Measurements from ENCODE around the gene NKD1. TPM values are rescaled to one million over a fixed set of nuclear protein-coding genes. Genes with fewer than 3 reads are reported as not detected.

NKD1 gene
- polyA plus RNA-seq, 2 donors, result 1.1 to 2.0 TPM

GRCh38 chr16:50519001-50519400, 29.2 kb upstream of the NKD1 start:
- H3K36me3 ChIP-seq (ENCODE audit: control insufficient read depth in 2 of 2, insufficient read depth in 2 of 2, low read length in 1 of 2), result no peaks in the 10 kb centered on the region
- 60 to 79% methylated on average over 5 of the region's 5 CpGs for WGBS, 2 donors

GRCh38 chr16:50519602-50520001, 28.6 kb upstream of the NKD1 start:
- Histone ChIP-seq H3K9me3 (ENCODE audit: control insufficient read depth in 2 of 2, insufficient read depth in 1 of 2, low read depth in 1 of 2, low read length in 1 of 2) (peaks cover 2 to 9% of the 10 kb centered on the region in 2 donors), H3K4me3 (ENCODE audit: low read depth in 1 of 2, low read length in 2 of 2) (no peak overlapping the region), H3K36me3 (ENCODE audit: control insufficient read depth in 2 of 2, insufficient read depth in 2 of 2, low read length in 1 of 2) (no peaks in the 10 kb centered on the region), H3K27ac (ENCODE audit: low read depth in 2 of 2, low read length in 1 of 2) (no peak overlapping the region), H3K4me1 (ENCODE audit: control insufficient read depth in 2 of 2, insufficient read depth in 2 of 2, low read length in 1 of 2) (no peaks in the 10 kb centered on the region), H3K27me3 (ENCODE audit: control insufficient read depth in 1 of 2, insufficient read depth in 2 of 2, low read length in 2 of 2) (peaks cover 0 to 2% of the 10 kb centered on the region in 2 donors)
- 68 to 80% methylated on average over 3 of the region's 3 CpGs for WGBS, 2 donors

More at GRCh38 chr16:50519001-50519400, 29.2 kb upstream of the NKD1 start:
- H3K4me3 ChIP-seq (ENCODE audit: low read depth in 1 of 2, low read length in 2 of 2), result no peak overlapping the region
- H3K27me3 ChIP-seq (ENCODE audit: control insufficient read depth in 1 of 2, insufficient read depth in 2 of 2, low read length in 2 of 2), result peaks cover 0 to 2% of the 10 kb centered on the region in 2 donors
- H3K9me3 ChIP-seq (ENCODE audit: control insufficient read depth in 2 of 2, insufficient read depth in 1 of 2, low read depth in 1 of 2, low read length in 1 of 2), result peaks cover 2 to 9% of the 10 kb centered on the region in 2 donors
- H3K4me1 ChIP-seq (ENCODE audit: control insufficient read depth in 2 of 2, insufficient read depth in 2 of 2, low read length in 1 of 2), result no peaks in the 10 kb centered on the region
- H3K27ac ChIP-seq (ENCODE audit: low read depth in 2 of 2, low read length in 1 of 2), result no peak overlapping the region

GRCh38 chr16:50520451-50521245, 27.5 kb upstream of the NKD1 start:
- no peaks in the 10 kb centered on the region for H3K4me1 ChIP-seq (ENCODE audit: control insufficient read depth in 2 of 2, insufficient read depth in 2 of 2, low read length in 1 of 2)
- H3K27me3 ChIP-seq (ENCODE audit: control insufficient read depth in 1 of 2, insufficient read depth in 2 of 2, low read length in 2 of 2), result peaks cover 0 to 2% of the 10 kb centered on the region in 2 donors
- H3K9me3 ChIP-seq (ENCODE audit: control insufficient read depth in 2 of 2, insufficient read depth in 1 of 2, low read depth in 1 of 2, low read length in 1 of 2), result peaks cover 2 to 7% of the 10 kb centered on the region in 2 donors
- no peaks in the 10 kb centered on the region for H3K36me3 ChIP-seq (ENCODE audit: control insufficient read depth in 2 of 2, insufficient read depth in 2 of 2, low read length in 1 of 2)
- no peak overlapping the region for H3K4me3 ChIP-seq (ENCODE audit: low read depth in 1 of 2, low read length in 2 of 2)
- WGBS, 2 donors, result 25 to 35% methylated on average over 6 of the region's 6 CpGs
- no peak overlapping the region for H3K27ac ChIP-seq (ENCODE audit: low read depth in 2 of 2, low read length in 1 of 2)

GRCh38 chr16:50521246-50521900, 26.8 kb upstream of the NKD1 start:
- H3K4me1 ChIP-seq (ENCODE audit: control insufficient read depth in 2 of 2, insufficient read depth in 2 of 2, low read length in 1 of 2), result no peaks in the 10 kb centered on the region
- no peak overlapping the region for H3K4me3 ChIP-seq (ENCODE audit: low read depth in 1 of 2, low read length in 2 of 2)
- peaks cover 2 to 7% of the 10 kb centered on the region in 2 donors for H3K9me3 ChIP-seq (ENCODE audit: control insufficient read depth in 2 of 2, insufficient read depth in 1 of 2, low read depth in 1 of 2, low read length in 1 of 2)
- 85 to 90% methylated on average over 9 of the region's 9 CpGs for WGBS, 2 donors
- no peak overlapping the region for H3K27ac ChIP-seq (ENCODE audit: low read depth in 2 of 2, low read length in 1 of 2)
- H3K36me3 ChIP-seq (ENCODE audit: control insufficient read depth in 2 of 2, insufficient read depth in 2 of 2, low read length in 1 of 2), result no peaks in the 10 kb centered on the region
- H3K27me3 ChIP-seq (ENCODE audit: control insufficient read depth in 1 of 2, insufficient read depth in 2 of 2, low read length in 2 of 2), result peaks cover 0 to 2% of the 10 kb centered on the region in 2 donors

- peaks cover 2 to 6% of the 10 kb centered on the region in 2 donors for H3K9me3 ChIP-seq (ENCODE audit: control insufficient read depth in 2 of 2, insufficient read depth in 1 of 2, low read depth in 1 of 2, low read length in 1 of 2)
- H3K4me3 ChIP-seq (ENCODE audit: low read depth in 1 of 2, low read length in 2 of 2), result no peak overlapping the region
- no peaks in the 10 kb centered on the region for H3K4me1 ChIP-seq (ENCODE audit: control insufficient read depth in 2 of 2, insufficient read depth in 2 of 2, low read length in 1 of 2)
- peaks cover 0 to 2% of the 10 kb centered on the region in 2 donors for H3K27me3 ChIP-seq (ENCODE audit: control insufficient read depth in 1 of 2, insufficient read depth in 2 of 2, low read length in 2 of 2)
- 87 to 88% methylated on average over 5 of the region's 5 CpGs for WGBS, 2 donors
- no peak overlapping the region for H3K27ac ChIP-seq (ENCODE audit: low read depth in 2 of 2, low read length in 1 of 2)
- H3K36me3 ChIP-seq (ENCODE audit: control insufficient read depth in 2 of 2, insufficient read depth in 2 of 2, low read length in 1 of 2), result no peaks in the 10 kb centered on the region
Observed at GRCh38 chr16:50522324-50522723, 25.9 kb upstream of the NKD1 start.

GRCh38 chr16:50523710-50524109, 24.5 kb upstream of the NKD1 start:
- Histone ChIP-seq H3K27ac (ENCODE audit: low read depth in 2 of 2, low read length in 1 of 2) (no peak overlapping the region), H3K4me3 (ENCODE audit: low read depth in 1 of 2, low read length in 2 of 2) (no peak overlapping the region), H3K36me3 (ENCODE audit: control insufficient read depth in 2 of 2, insufficient read depth in 2 of 2, low read length in 1 of 2) (no peaks in the 10 kb centered on the region), H3K4me1 (ENCODE audit: control insufficient read depth in 2 of 2, insufficient read depth in 2 of 2, low read length in 1 of 2) (no peaks in the 10 kb centered on the region), H3K27me3 (ENCODE audit: control insufficient read depth in 1 of 2, insufficient read depth in 2 of 2, low read length in 2 of 2) (peaks cover 0 to 2% of the 10 kb centered on the region in 2 donors), H3K9me3 (ENCODE audit: control insufficient read depth in 2 of 2, insufficient read depth in 1 of 2, low read depth in 1 of 2, low read length in 1 of 2) (no peaks in the 10 kb centered on the region)
- WGBS, 2 donors, result 85 to 92% methylated on average over 7 of the region's 7 CpGs

- no peak overlapping the region for H3K27ac ChIP-seq (ENCODE audit: low read depth in 2 of 2, low read length in 1 of 2)
- no peaks in the 10 kb centered on the region for H3K9me3 ChIP-seq (ENCODE audit: control insufficient read depth in 2 of 2, insufficient read depth in 1 of 2, low read depth in 1 of 2, low read length in 1 of 2)
- H3K27me3 ChIP-seq (ENCODE audit: control insufficient read depth in 1 of 2, insufficient read depth in 2 of 2, low read length in 2 of 2), result peaks cover 0 to 2% of the 10 kb centered on the region in 2 donors
- H3K36me3 ChIP-seq (ENCODE audit: control insufficient read depth in 2 of 2, insufficient read depth in 2 of 2, low read length in 1 of 2), result no peaks in the 10 kb centered on the region
- 91 to 96% methylated on average over 3 of the region's 3 CpGs for WGBS, 2 donors
- H3K4me1 ChIP-seq (ENCODE audit: control insufficient read depth in 2 of 2, insufficient read depth in 2 of 2, low read length in 1 of 2), result no peaks in the 10 kb centered on the region
- H3K4me3 ChIP-seq (ENCODE audit: low read depth in 1 of 2, low read length in 2 of 2), result no peak overlapping the region
Observed at GRCh38 chr16:50525262-50525661, 22.9 kb upstream of the NKD1 start.

- Histone ChIP-seq H3K4me1 (ENCODE audit: control insufficient read depth in 2 of 2, insufficient read depth in 2 of 2, low read length in 1 of 2) (no peaks in the 10 kb centered on the region), H3K4me3 (ENCODE audit: low read depth in 1 of 2, low read length in 2 of 2) (no peak overlapping the region), H3K36me3 (ENCODE audit: control insufficient read depth in 2 of 2, insufficient read depth in 2 of 2, low read length in 1 of 2) (no peaks in the 10 kb centered on the region), H3K27ac (ENCODE audit: low read depth in 2 of 2, low read length in 1 of 2) (no peak overlapping the region), H3K27me3 (ENCODE audit: control insufficient read depth in 1 of 2, insufficient read depth in 2 of 2, low read length in 2 of 2) (peaks cover 0 to under 1% of the 10 kb centered on the region in 2 donors), H3K9me3 (ENCODE audit: control insufficient read depth in 2 of 2, insufficient read depth in 1 of 2, low read depth in 1 of 2, low read length in 1 of 2) (no peaks in the 10 kb centered on the region)
- WGBS, 2 donors, result 92 to 96% methylated on average over 6 of the region's 6 CpGs
Observed at GRCh38 chr16:50525716-50526115, 22.5 kb upstream of the NKD1 start.

GRCh38 chr16:50526249-50526648, 21.9 kb upstream of the NKD1 start:
- Histone ChIP-seq H3K4me1 (ENCODE audit: control insufficient read depth in 2 of 2, insufficient read depth in 2 of 2, low read length in 1 of 2) (no peaks in the 10 kb centered on the region), H3K36me3 (ENCODE audit: control insufficient read depth in 2 of 2, insufficient read depth in 2 of 2, low read length in 1 of 2) (no peaks in the 10 kb centered on the region), H3K4me3 (ENCODE audit: low read depth in 1 of 2, low read length in 2 of 2) (no peak overlapping the region), H3K27me3 (ENCODE audit: control insufficient read depth in 1 of 2, insufficient read depth in 2 of 2, low read length in 2 of 2) (no peaks in the 10 kb centered on the region), H3K9me3 (ENCODE audit: control insufficient read depth in 2 of 2, insufficient read depth in 1 of 2, low read depth in 1 of 2, low read length in 1 of 2) (no peaks in the 10 kb centered on the region), H3K27ac (ENCODE audit: low read depth in 2 of 2, low read length in 1 of 2) (no peak overlapping the region)
- WGBS, 2 donors, result 88 to 89% methylated on average over 4 of the region's 4 CpGs
